WTC11 (cell line): ENCODE measurements around the gene QKI. TPM values are rescaled to one million over a fixed set of nuclear protein-coding genes. Genes with fewer than 3 reads are reported as not detected.

Experiments
- ATAC-seq: fragments of 200-7000 bp; cut with Tn5 transposase; 2 replicates; pipeline ENCODE4 v1.10.0; 2021; ENCODE audit warnings: mild to moderate bottlenecking, moderate library complexity
- CTCF ChIA-PET: fragments of 300-600 bp; sonication (Branson Sonifier 250); formaldehyde crosslinking; loops from one replicate; lab custom pipeline; 2021; ENCODE audit warnings: antibody characterized with exemption; lab: Charles Lee
- POLR2A ChIA-PET: fragments of 350-600 bp; sonication (Branson Sonifier 250); formaldehyde crosslinking; loops from one replicate; lab custom pipeline; 2021; ENCODE audit warnings: antibody characterized with exemption; lab: Charles Lee
- DNase-seq: peaks from one replicate; pipeline ENCODE4 v3.0.0; 2021; ENCODE audit warnings: low spot score
- H3K27ac Mint-ChIP-seq: 2 replicates; pipeline ENCODE4 v1.8.0; 2021; ENCODE audit warnings: mixed read lengths
- H3K27me3 Mint-ChIP-seq: 2 replicates; pipeline ENCODE4 v1.8.0; 2021; ENCODE audit warnings: low read depth, mild to moderate bottlenecking, moderate library complexity, mixed read lengths
- H3K36me3 Mint-ChIP-seq: 2 replicates; pipeline ENCODE4 v1.8.0; 2021; ENCODE audit warnings: mixed read lengths
- H3K4me1 Mint-ChIP-seq: 2 replicates; pipeline ENCODE4 v1.8.0; 2022; ENCODE audit warnings: mixed read lengths
- H3K4me3 Mint-ChIP-seq: 2 replicates; pipeline ENCODE4 v1.8.0; 2021; ENCODE audit warnings: mild to moderate bottlenecking, moderate library complexity, mixed read lengths
- H3K9me3 Mint-ChIP-seq: 2 replicates; pipeline ENCODE4 v1.8.0; 2021; ENCODE audit warnings: mixed read lengths
- AFF4 ChIP-seq: sonication (generic); formaldehyde crosslinking; IDR thresholded peaks from 2 replicates; pipeline ENCODE4 v1.8.1; 2023; ENCODE audit warnings: mild to moderate bottlenecking, missing genetic modification reagents, borderline replicate concordance
- CBFB ChIP-seq: sonication (generic); formaldehyde crosslinking; IDR thresholded peaks from 2 replicates; pipeline ENCODE4 v1.8.1; 2022; ENCODE audit warnings: mild to moderate bottlenecking, low read depth, missing genetic modification reagents
- CREB1 ChIP-seq: sonication (generic); formaldehyde crosslinking; IDR thresholded peaks from 2 replicates; pipeline ENCODE4 v1.8.0; 2023; ENCODE audit warnings: mild to moderate bottlenecking, missing genetic modification reagents
- CREM ChIP-seq: sonication (generic); formaldehyde crosslinking; IDR thresholded peaks from 2 replicates; pipeline ENCODE4 v1.8.1; 2022; ENCODE audit warnings: mild to moderate bottlenecking, missing genetic modification reagents, moderate library complexity
- E2F4 ChIP-seq: sonication (generic); formaldehyde crosslinking; IDR thresholded peaks from 2 replicates; pipeline ENCODE4 v1.8.1; 2022; ENCODE audit warnings: low read depth, mild to moderate bottlenecking, moderate library complexity, missing genetic modification reagents, borderline replicate concordance
- FOXJ3 ChIP-seq: sonication (generic); formaldehyde crosslinking; IDR thresholded peaks from 2 replicates; pipeline ENCODE4 v1.9.0; 2021; ENCODE audit warnings: missing genetic modification reagents, mild to moderate bottlenecking, borderline replicate concordance
- GABPB1 ChIP-seq: sonication (generic); formaldehyde crosslinking; IDR thresholded peaks from 2 replicates; pipeline ENCODE4 v1.8.1; 2023; ENCODE audit warnings: mild to moderate bottlenecking, missing genetic modification reagents
- GTF2I ChIP-seq: fragments of 250-450 bp; sonication (Bioruptor Pico); conservative IDR thresholded peaks from 2 replicates; pipeline ENCODE4 v1.4.0; 2021; ENCODE audit warnings: mild to moderate bottlenecking
- IRF1 ChIP-seq: sonication (generic); formaldehyde crosslinking; IDR thresholded peaks from 2 replicates; pipeline ENCODE4 v1.8.0; 2023; ENCODE audit warnings: missing genetic modification reagents
- JUN ChIP-seq: sonication (generic); formaldehyde crosslinking; IDR thresholded peaks from 2 replicates; pipeline ENCODE4 v1.8.0; 2023; ENCODE audit warnings: mild to moderate bottlenecking, missing genetic modification reagents
- NFATC4 ChIP-seq: fragments of 250-450 bp; sonication (Bioruptor Pico); IDR thresholded peaks from 2 replicates; pipeline ENCODE4 v1.9.0; 2021; ENCODE audit warnings: mild to moderate bottlenecking
- NFE2L1 ChIP-seq: sonication (generic); formaldehyde crosslinking; IDR thresholded peaks from 2 replicates; pipeline ENCODE4 v1.8.1; 2023; ENCODE audit warnings: missing genetic modification reagents
- NR1H2 ChIP-seq: sonication (generic); formaldehyde crosslinking; IDR thresholded peaks from 2 replicates; pipeline ENCODE4 v1.9.0; 2021; ENCODE audit warnings: mild to moderate bottlenecking, moderate library complexity, missing genetic modification reagents
- NR2C2 ChIP-seq: sonication (generic); formaldehyde crosslinking; IDR thresholded peaks from 2 replicates; pipeline ENCODE4 v1.8.0; 2022; ENCODE audit warnings: mild to moderate bottlenecking, missing genetic modification reagents
- NR3C1 ChIP-seq: sonication (generic); formaldehyde crosslinking; conservative IDR thresholded peaks from 2 replicates; pipeline ENCODE4 v1.8.1; 2023; ENCODE audit warnings: low read depth, mild to moderate bottlenecking, missing genetic modification reagents
- PRRX2 ChIP-seq: fragments of 250-450 bp; sonication (Bioruptor Pico); IDR thresholded peaks from 2 replicates; pipeline ENCODE4 v1.8.0; 2021; ENCODE audit warnings: mild to moderate bottlenecking
- SMAD4 ChIP-seq: sonication (generic); formaldehyde crosslinking; IDR thresholded peaks from 2 replicates; pipeline ENCODE4 v1.8.0; 2022; ENCODE audit warnings: mild to moderate bottlenecking, missing genetic modification reagents
- TCF7 ChIP-seq: sonication (generic); formaldehyde crosslinking; IDR thresholded peaks from 2 replicates; pipeline ENCODE4 v1.8.0; 2022; ENCODE audit warnings: mild to moderate bottlenecking, low read depth, missing genetic modification reagents, moderate library complexity
- TEAD1 ChIP-seq: sonication (generic); formaldehyde crosslinking; IDR thresholded peaks from 2 replicates; pipeline ENCODE4 v1.8.0; 2022; ENCODE audit warnings: mild to moderate bottlenecking, missing genetic modification reagents
- TP53 ChIP-seq: sonication (generic); formaldehyde crosslinking; IDR thresholded peaks from 2 replicates; pipeline ENCODE4 v1.8.1; 2023; ENCODE audit warnings: mild to moderate bottlenecking, missing genetic modification reagents
- ZBTB21 ChIP-seq: sonication (generic); formaldehyde crosslinking; IDR thresholded peaks from 2 replicates; pipeline ENCODE4 v1.8.1; 2023; ENCODE audit warnings: mild to moderate bottlenecking, missing genetic modification reagents, borderline replicate concordance
- ZMAT4 ChIP-seq: fragments of 250-450 bp; sonication (Bioruptor Pico); IDR thresholded peaks from 2 replicates; pipeline ENCODE4 v1.9.0; 2021; ENCODE audit warnings: mild to moderate bottlenecking
- ZNF121 ChIP-seq: sonication (generic); formaldehyde crosslinking; IDR thresholded peaks from 2 replicates; pipeline ENCODE4 v1.8.0; 2023; ENCODE audit warnings: missing genetic modification reagents
- ZNF263 ChIP-seq: sonication (generic); formaldehyde crosslinking; IDR thresholded peaks from 2 replicates; pipeline ENCODE4 v1.8.1; 2022; ENCODE audit warnings: low read depth, mild to moderate bottlenecking, moderate library complexity, missing genetic modification reagents
- ZNF281 ChIP-seq: sonication (generic); formaldehyde crosslinking; IDR thresholded peaks from 2 replicates; pipeline ENCODE4 v1.8.0; 2023; ENCODE audit warnings: mild to moderate bottlenecking, missing genetic modification reagents
- ZNF396 ChIP-seq: fragments of 250-450 bp; sonication (Bioruptor Pico); IDR thresholded peaks from 2 replicates; pipeline ENCODE4 v1.8.0; 2021; ENCODE audit warnings: mild to moderate bottlenecking, moderate library complexity, borderline replicate concordance
- ZNF423 ChIP-seq: fragments of 250-450 bp; sonication (Bioruptor Pico); IDR thresholded peaks from 2 replicates; pipeline ENCODE4 v2.1.2; 2022; ENCODE audit warnings: mild to moderate bottlenecking, moderate library complexity
- ZNF425 ChIP-seq: fragments of 250-450 bp; sonication (Bioruptor Pico); conservative IDR thresholded peaks from 2 replicates; pipeline ENCODE4 v1.9.0; 2021; ENCODE audit warnings: mild to moderate bottlenecking
- total RNA-seq: library from RNA; stranded (reverse); gene quantifications from 3 replicates; pipeline ENCODE4 v1.2.3, GENCODE V29; 2021

The QKI gene
- total RNA-seq, 1 experiment from 2014 or later = 145 TPM

GRCh38 chr6:163461696-163462095 is 47.2 kb downstream of the QKI start:
- CTCF ChIA-PET = no interaction called here
- H3K36me3 Mint-ChIP-seq = 0 out of 2 replicates have a peak, but pooled peaks cover 3% of the 10 kb centered on the region
- H3K4me1 Mint-ChIP-seq = peaks cover 38% of the 10 kb centered on the region

GRCh38 chr6:163463180-163463579 is 48.7 kb downstream of the QKI start:
- H3K9me3 Mint-ChIP-seq = no peaks in the 10 kb centered on the region
- TF ChIP-seq TP53 (CRISPR knock-in tag) (no peak), GABPB1 (CRISPR knock-in tag) (no peak), CBFB (CRISPR knock-in tag) (no peak), IRF1 (CRISPR knock-in tag) (no peak), NR2C2 (no peak), ZNF121 (CRISPR knock-in tag) (no peak), TEAD1 (CRISPR knock-in tag) (no peak), ZNF423 (CRISPR knock-in tag) (no peak), ZNF281 (CRISPR knock-in tag) (no peak), PRRX2 (CRISPR knock-in tag) (no peak), AFF4 (CRISPR knock-in tag) (no peak), NR1H2 (no peak), NFATC4 (CRISPR knock-in tag) (no peak)

More at GRCh38 chr6:163461696-163462095, 47.2 kb downstream of the QKI start:
- Mint-ChIP-seq H3K27me3 (no peaks in the 10 kb centered on the region), H3K9me3 (no peaks in the 10 kb centered on the region), H3K27ac (peak overlapping the region; percentile 54; the same call in 1 of the 2 replicates), H3K4me3 (no peak overlapping the region)
- DNase-seq = no peak
- POLR2A ChIA-PET = no interaction called here
- TF ChIP-seq ZMAT4 (CRISPR knock-in tag) = no peak
- no peak for TF ChIP-seq JUN (CRISPR knock-in tag)
- TF ChIP-seq GTF2I (CRISPR knock-in tag) = no peak
- TF ChIP-seq CREM (CRISPR knock-in tag) = no peak
- TF ChIP-seq TP53 (CRISPR knock-in tag) = no peak
- no peak for TF ChIP-seq E2F4 (CRISPR knock-in tag)
- TF ChIP-seq NFE2L1 = no peak
- no peak for TF ChIP-seq ZNF425 (CRISPR knock-in tag)
- TF ChIP-seq ZBTB21 (CRISPR knock-in tag) = no peak
- TF ChIP-seq TEAD1 (CRISPR knock-in tag) = no peak
- TF ChIP-seq TCF7 (CRISPR knock-in tag) = no peak
- TF ChIP-seq CREB1 (CRISPR knock-in tag) = no peak
- no peak for TF ChIP-seq SMAD4 (CRISPR knock-in tag)
- TF ChIP-seq ZNF396 = no peak
- TF ChIP-seq PRRX2 (CRISPR knock-in tag) = no peak
- TF ChIP-seq FOXJ3 (CRISPR knock-in tag) = no peak
- no peak for TF ChIP-seq NR3C1 (CRISPR knock-in tag)
- TF ChIP-seq ZNF263 (CRISPR knock-in tag) = no peak
- no peak for ATAC-seq

More at GRCh38 chr6:163463180-163463579, 48.7 kb downstream of the QKI start:
- H3K36me3 Mint-ChIP-seq = 0 out of 2 replicates have a peak, but pooled peaks cover 3% of the 10 kb centered on the region
- H3K4me3 Mint-ChIP-seq = no peak overlapping the region
- H3K27me3 Mint-ChIP-seq = no peaks in the 10 kb centered on the region
- H3K27ac Mint-ChIP-seq = no peak overlapping the region
- no peak for ATAC-seq
- H3K4me1 Mint-ChIP-seq = peaks cover 28% of the 10 kb centered on the region
- no peak for DNase-seq
- CTCF ChIA-PET = no interaction called here
- POLR2A ChIA-PET = no interaction called here
